ENCODE data around the gene DHRS11.

The DHRS11 gene

GRCh38 chr17:36613155-36613554 is 21.5 kb downstream of the DHRS11 start:
- peaks cover 14% of the 10 kb centered on the region in 2 experiments for H3K4me1 ChIP-seq (ENCODE audit: control insufficient read depth in 1 of 2, insufficient read depth in 1 of 2, low read depth in 1 of 2, low read length in 1 of 2)
- TF ChIP-seq CTCF (IDR thresholded peaks at IDR 0.05), result no peak
- no peak overlapping the region for H3K27ac ChIP-seq
- H3K36me3 ChIP-seq, result no peaks in the 10 kb centered on the region
- no peak overlapping the region for H3K4me3 ChIP-seq (ENCODE audit: low read depth in 1 of 2, low read length in 1 of 2)
- no peaks in the 10 kb centered on the region for H3K9me3 ChIP-seq
- no peaks in the 10 kb centered on the region for H3K27me3 ChIP-seq

DNA sequence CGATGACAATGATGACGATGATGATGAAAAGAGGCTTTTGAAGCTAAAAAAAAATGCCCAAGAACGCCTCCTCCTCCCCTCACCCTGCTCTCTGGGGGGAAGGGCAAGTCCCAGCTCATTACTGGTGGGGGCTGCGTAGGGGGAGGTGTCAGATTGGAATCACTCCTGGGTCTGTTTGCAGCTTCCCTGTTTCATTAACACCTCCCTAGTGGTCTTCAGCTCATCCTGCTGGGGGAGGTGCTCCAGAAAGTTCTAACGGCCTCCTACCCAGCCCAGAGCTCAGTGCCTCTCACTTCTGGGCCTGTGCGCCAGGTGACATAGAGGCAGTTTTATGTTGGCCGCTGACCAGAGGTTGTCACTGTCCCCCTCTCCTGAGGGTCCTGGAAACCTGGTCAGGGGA is 22.4 kb downstream of the DHRS11 start:
- no peak for TF ChIP-seq CTCF (IDR thresholded peaks at IDR 0.05)

GRCh38 chr17:36614933-36615332 is 23.3 kb downstream of the DHRS11 start:
- TF ChIP-seq CTCF (IDR thresholded peaks at IDR 0.05), result no peak
- no peak overlapping the region for H3K4me3 ChIP-seq (ENCODE audit: low read depth in 1 of 2, low read length in 1 of 2)
- no peaks in the 10 kb centered on the region for H3K27me3 ChIP-seq
- no peaks in the 10 kb centered on the region for H3K36me3 ChIP-seq
- no peak overlapping the region for H3K27ac ChIP-seq
- no peaks in the 10 kb centered on the region for H3K9me3 ChIP-seq
- no peaks in the 10 kb centered on the region for H3K4me1 ChIP-seq (ENCODE audit: control insufficient read depth in 1 of 2, insufficient read depth in 1 of 2, low read depth in 1 of 2, low read length in 1 of 2)

More for the DNA sequence above, 22.4 kb downstream of the DHRS11 start:
- H3K27ac ChIP-seq, result no peak overlapping the region
- H3K4me1 ChIP-seq (ENCODE audit: control insufficient read depth in 1 of 2, insufficient read depth in 1 of 2, low read depth in 1 of 2, low read length in 1 of 2), result peaks cover 5% of the 10 kb centered on the region in 2 experiments
- H3K9me3 ChIP-seq, result no peaks in the 10 kb centered on the region
- no peak overlapping the region for H3K4me3 ChIP-seq (ENCODE audit: low read depth in 1 of 2, low read length in 1 of 2)
- H3K36me3 ChIP-seq, result no peaks in the 10 kb centered on the region
- H3K27me3 ChIP-seq, result no peaks in the 10 kb centered on the region

GRCh38 chr17:36616061-36617029 is 24.7 kb downstream of the DHRS11 start:
- H3K4me1 ChIP-seq (ENCODE audit: control insufficient read depth in 1 of 2, insufficient read depth in 1 of 2, low read depth in 1 of 2, low read length in 1 of 2), result no peaks in the 10 kb centered on the region
- no peak overlapping the region for H3K27ac ChIP-seq
- H3K9me3 ChIP-seq, result no peaks in the 10 kb centered on the region
- TF ChIP-seq CTCF (IDR thresholded peaks at IDR 0.05), result no peak
- H3K36me3 ChIP-seq, result no peaks in the 10 kb centered on the region
- no peak overlapping the region for H3K4me3 ChIP-seq (ENCODE audit: low read depth in 1 of 2, low read length in 1 of 2)
- no peaks in the 10 kb centered on the region for H3K27me3 ChIP-seq

GRCh38 chr17:36617773-36618172 is 26.1 kb downstream of the DHRS11 start:
- no peak for TF ChIP-seq CTCF (IDR thresholded peaks at IDR 0.05)
- Histone ChIP-seq H3K9me3 (no peaks in the 10 kb centered on the region), H3K4me1 (ENCODE audit: control insufficient read depth in 1 of 2, insufficient read depth in 1 of 2, low read depth in 1 of 2, low read length in 1 of 2) (no peaks in the 10 kb centered on the region), H3K36me3 (no peaks in the 10 kb centered on the region), H3K27me3 (no peaks in the 10 kb centered on the region), H3K27ac (no peak overlapping the region), H3K4me3 (ENCODE audit: low read depth in 1 of 2, low read length in 1 of 2) (no peak overlapping the region)
